ENCODE data around the gene CDSN.

Gene CDSN

GRCh38 chr6:31090275-31090972 is 29.8 kb downstream of the CDSN start:
- DNase-seq (ENCODE audit: low read depth), result no peak
- no peak for TF ChIP-seq CTCF (IDR thresholded peaks at IDR 0.05; ENCODE audit: control insufficient read depth, insufficient read depth, low read depth, low read length, missing control alignments)
- H3K4me3 ChIP-seq (ENCODE audit: control insufficient read depth, low read depth, low read length), result no peak overlapping the region

GRCh38 chr6:31087494-31088089 is 32.7 kb downstream of the CDSN start:
- peak; percentile 58 for DNase-seq (ENCODE audit: low read depth)
- no peak overlapping the region for H3K4me3 ChIP-seq (ENCODE audit: control insufficient read depth, low read depth, low read length)
- peak; percentile 73 for TF ChIP-seq CTCF (IDR thresholded peaks at IDR 0.05; ENCODE audit: control insufficient read depth, insufficient read depth, low read depth, low read length, missing control alignments)

GRCh38 chr6:31086788-31087440 is 33.3 kb downstream of the CDSN start:
- no peak overlapping the region for H3K4me3 ChIP-seq (ENCODE audit: control insufficient read depth, low read depth, low read length)
- no peak for DNase-seq (ENCODE audit: low read depth)
- no peak for TF ChIP-seq CTCF (IDR thresholded peaks at IDR 0.05; ENCODE audit: control insufficient read depth, insufficient read depth, low read depth, low read length, missing control alignments)

GRCh38 chr6:31083742-31084354 is 36.4 kb downstream of the CDSN start:
- DNase-seq (ENCODE audit: low read depth), result no peak
- TF ChIP-seq CTCF (IDR thresholded peaks at IDR 0.05; ENCODE audit: control insufficient read depth, insufficient read depth, low read depth, low read length, missing control alignments), result peak; percentile 51
- H3K4me3 ChIP-seq (ENCODE audit: control insufficient read depth, low read depth, low read length), result no peak overlapping the region

- DNase-seq (ENCODE audit: low read depth), result no peak
- no peak overlapping the region for H3K4me3 ChIP-seq (ENCODE audit: control insufficient read depth, low read depth, low read length)
- TF ChIP-seq CTCF (IDR thresholded peaks at IDR 0.05; ENCODE audit: control insufficient read depth, insufficient read depth, low read depth, low read length, missing control alignments), result no peak
These were observed 38.4 kb downstream of the CDSN start for GRCh38 chr6:31081872-31082271.

- peak; percentile 84 for TF ChIP-seq CTCF (IDR thresholded peaks at IDR 0.05; ENCODE audit: control insufficient read depth, insufficient read depth, low read depth, low read length, missing control alignments)
- DNase-seq (ENCODE audit: low read depth), result no peak
- H3K4me3 ChIP-seq (ENCODE audit: control insufficient read depth, low read depth, low read length), result no peak overlapping the region
These were observed 40.5 kb downstream of the CDSN start for GRCh38 chr6:31079656-31080261.

Measured in AG09309 (cell line).